GM21381 (cell line): ENCODE results near the gene CC2D2A.

ENCODE experiments used
- ATAC-seq: cut with Tn5 transposase; IDR thresholded peaks from one replicate; pipeline ENCODE4 v1.9.1; 2021; ENCODE audit warnings: mild to moderate bottlenecking, moderate library complexity; ENCODE audit not compliant: unreplicated experiment

The CC2D2A gene

DNA sequence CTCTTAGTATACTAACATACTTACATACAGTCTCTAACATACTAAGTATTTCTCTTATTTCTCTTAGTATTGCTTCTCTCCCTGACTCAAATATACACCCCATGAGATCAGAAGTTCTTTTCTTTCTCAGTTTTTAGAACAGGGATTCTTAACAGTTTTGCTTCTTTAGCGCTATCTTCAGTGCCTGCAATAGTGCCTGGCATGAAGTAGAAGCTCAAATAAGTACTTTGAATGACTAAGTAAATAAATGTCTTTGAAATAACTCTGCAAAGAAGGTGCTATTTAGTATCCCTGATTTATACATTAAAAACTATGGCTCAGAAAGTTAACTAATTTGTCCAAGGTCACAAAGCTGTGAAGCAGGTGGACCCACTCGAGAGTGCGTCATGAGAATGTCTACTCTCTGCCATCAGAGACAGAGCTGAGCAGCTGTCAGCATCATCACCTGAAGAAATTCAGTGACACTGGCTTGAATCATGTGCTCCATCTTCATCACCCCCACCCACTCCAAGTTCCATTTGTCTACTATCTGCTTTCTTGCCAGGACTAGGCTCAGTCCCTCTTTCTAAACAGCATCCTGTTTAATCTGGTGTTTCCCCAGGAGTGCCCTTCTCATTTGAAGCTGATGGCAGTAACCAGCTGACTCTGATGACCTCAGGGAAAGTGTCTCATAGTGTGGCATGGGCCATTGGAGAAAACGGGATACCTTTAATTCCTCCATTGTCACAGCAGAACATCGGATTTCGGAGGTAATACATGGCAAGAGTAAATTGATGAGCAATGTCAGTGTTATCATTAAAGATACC lies 83.1 kb downstream of the CC2D2A start:
- no peak for ATAC-seq

DNA sequence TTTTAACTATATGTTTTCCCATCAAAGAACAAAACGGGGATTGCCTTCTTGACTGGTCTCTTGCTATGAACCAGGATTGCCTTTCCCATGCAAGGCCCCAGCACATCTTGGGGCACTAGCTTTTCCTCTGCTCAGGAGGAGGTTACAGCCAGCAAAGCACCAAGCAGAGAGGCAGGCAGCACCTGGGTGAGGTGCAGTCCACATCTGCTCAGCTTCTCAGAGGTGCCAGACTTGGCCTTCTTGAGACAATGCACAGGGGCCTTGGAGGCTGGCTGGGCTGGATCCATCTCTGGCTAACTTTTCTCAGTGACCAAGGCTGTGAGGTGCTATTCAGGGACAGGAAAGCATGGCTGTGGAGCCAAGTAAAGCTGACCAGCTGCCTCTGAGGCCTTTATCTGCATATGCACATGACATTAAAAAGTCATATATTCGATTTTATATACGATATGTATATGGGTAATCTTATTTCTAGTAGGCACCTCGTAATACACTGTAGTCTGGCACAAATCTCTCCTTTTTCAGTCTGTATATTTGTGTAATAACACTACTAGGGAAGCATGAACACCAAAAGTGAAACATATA lies 86.9 kb downstream of the CC2D2A start:
- ATAC-seq: no peak

DNA sequence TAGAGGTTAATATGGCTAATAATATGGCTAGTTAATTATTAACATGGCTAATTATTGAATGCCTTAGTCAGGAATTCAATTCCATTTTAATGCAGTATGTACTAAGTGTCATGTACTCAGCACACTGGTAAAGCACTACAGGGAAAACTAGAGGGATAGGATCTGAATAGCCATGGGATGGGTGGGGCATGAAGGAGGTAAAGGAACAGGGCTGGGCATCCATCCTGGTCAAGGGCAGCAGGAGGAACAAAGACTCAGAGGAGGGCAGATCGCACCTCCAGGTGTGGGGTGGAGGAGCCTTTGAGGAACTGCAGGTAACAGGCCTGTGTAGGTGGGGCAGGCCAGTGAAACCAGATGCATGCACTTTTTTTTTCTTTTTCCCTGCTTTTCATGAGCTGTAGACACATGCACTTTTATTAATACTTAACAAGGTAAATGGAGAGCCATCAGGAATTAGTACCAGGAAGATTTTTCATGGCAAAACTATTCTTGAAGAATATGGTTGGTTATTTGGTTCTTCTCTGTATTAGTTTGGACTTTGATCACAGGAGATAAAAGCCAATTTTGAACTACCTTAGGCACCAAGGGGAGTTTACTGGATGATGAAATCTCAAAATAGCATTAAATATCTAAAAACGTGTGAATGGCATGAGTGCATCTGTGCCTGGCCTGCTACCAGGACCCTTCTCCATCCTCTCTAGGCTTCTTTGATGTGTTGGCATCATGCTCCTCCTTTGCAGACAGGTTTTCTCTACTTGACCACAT lies 88.3 kb downstream of the CC2D2A start:
- ATAC-seq: no peak

DNA sequence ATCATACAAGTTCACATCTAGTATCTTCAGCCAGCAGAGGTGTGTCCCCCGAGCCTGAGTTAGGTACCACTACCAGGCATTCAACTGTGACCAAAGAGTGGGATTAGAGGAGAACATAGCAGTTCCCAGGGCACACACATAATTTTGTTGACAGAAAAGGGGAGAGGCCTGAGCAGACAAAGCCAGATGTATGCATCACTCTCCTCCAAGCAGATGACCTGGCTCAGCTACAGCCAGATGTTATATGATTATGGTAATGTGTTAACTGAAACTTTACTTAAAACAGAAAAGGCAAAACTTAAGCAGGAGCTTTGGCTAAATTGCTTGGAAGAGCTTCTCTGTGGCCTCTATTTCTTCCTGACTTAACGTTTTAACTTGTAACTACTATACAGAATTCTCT lies 88.9 kb downstream of the CC2D2A start:
- no peak for ATAC-seq

DNA sequence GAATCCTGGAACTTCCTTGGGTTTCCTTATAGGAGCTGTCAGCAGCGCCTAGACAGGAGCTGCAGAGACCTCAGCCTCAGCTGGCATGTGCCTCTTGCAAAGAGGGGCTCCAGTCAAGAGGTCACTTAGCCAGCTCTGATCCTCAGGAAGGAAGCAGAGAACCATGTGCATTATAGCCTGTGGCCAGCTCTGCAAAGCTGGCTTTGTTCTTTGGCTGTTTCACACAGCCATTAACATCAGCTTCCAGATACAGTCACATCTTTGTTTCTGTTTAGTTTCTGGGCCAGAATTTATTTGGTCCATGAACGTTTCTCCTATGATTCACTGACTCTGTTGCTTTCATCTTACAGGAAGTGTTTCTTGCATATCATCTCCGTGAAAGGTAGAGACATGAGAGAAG lies 92.4 kb downstream of the CC2D2A start:
- no peak for ATAC-seq

DNA sequence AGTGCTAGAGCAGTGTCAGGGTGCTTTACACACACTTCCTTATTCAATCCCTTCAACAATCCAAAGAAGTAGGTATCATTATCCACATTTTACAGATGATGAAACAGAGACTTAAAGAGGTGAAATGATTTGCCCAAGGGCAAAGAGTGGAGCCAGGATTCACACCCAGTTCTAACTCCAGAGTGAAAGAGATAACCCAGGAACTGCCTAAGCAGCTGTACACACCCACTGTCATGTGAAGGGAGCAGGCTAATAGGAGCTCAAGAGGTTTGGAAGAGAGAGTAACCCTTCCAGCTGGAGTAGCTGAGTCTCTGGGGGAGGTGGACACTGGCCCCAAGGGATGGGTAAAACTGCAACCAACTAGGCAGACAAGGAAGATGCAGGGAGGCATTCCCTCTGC lies 92.9 kb downstream of the CC2D2A start:
- no peak for ATAC-seq

DNA sequence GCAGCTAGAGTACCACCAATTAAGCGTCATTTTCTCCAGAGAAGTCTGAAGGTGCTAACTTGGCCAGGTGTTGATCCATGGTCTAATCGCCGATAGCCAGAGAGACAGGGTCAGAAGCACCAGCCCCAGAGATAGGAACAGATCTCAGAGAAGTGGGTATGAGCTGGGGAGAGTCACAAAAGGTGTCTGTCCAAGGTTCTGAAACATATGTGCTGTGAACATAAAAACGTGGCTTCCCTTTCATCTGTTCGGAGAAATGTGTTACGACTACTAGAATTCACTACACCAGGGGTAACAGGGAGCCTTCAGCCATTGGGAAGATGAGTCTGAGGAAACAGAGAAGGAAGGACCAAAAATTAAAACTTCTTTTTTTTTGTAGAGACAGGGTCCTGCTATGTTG lies 94.2 kb downstream of the CC2D2A start:
- ATAC-seq: no peak

DNA sequence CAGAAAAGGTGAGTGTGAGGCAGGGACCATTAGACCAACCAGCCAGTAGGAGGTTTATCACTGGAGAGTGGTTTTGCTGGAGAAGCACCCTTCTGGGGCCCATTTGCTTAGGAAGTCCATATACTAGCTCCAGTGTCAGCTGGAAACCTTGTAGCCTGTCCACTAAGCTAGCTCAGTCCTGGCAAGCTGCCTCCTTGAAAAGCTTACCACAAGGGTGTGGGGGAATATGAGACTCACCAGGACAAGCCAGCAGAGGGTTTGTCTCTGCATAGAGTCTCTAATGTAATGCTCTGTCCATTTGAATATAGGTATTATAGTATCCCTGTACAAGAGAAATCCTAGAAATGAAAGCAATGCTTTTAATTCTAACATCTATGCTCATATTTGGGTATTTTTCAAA lies 99.1 kb downstream of the CC2D2A start:
- no peak for ATAC-seq

DNA sequence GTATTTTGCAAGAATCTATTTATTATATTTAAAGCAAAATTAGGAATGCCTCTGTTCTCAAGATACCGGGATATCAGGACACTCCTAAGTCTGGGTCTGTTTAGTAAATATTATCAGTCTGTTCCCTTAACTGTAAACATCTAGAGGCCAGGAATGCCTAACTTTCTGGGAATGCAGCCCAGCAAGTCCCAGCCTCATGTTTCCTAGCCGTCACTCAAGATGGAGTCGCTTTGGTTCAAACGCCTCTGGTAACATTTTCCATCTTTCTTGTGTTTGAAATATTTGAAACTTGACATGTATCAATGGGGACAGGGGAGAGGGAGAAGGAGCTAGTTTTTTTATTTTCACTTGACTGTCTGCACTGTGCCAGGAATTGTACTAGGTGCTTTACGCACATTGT lies 100.1 kb downstream of the CC2D2A start:
- ATAC-seq: no peak

DNA sequence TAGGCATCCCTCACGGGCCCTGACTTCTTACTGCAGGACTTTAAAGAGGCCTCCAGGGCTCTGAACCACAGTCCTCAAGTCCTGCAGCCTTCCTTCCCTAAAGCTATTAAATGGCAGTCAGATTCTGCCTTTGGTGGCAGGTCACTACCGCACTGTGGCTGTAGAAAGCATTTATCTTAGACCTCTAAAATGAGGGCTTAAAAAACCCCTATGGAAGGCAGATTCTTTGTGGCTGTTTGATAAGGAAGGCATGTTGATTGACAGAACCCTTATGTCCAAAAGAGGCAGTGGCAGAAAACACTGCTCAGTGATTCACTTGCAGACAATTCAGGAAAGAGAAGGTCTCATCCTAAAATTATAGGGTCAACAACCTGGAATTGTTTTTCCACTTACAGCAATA lies 106.3 kb downstream of the CC2D2A start:
- ATAC-seq: no peak

DNA sequence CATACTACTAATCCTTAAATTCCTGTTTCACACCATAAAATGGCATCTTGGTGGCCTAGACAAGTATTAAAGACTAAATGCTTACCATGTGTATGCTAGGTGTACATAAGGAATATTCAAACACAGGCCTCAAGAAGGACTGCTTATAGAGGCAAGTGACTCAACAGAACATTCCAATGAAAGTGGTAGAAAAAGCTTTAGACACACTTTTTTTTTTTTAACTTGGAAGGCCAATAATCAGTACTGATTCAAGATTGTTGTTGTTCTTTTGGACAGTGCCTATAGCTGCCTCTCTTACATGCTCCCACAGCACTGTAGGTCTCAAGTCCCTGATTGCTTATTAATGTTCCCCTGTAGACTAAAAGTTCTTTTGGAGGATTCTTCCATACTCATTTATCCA lies 107.8 kb downstream of the CC2D2A start:
- ATAC-seq: no peak

DNA sequence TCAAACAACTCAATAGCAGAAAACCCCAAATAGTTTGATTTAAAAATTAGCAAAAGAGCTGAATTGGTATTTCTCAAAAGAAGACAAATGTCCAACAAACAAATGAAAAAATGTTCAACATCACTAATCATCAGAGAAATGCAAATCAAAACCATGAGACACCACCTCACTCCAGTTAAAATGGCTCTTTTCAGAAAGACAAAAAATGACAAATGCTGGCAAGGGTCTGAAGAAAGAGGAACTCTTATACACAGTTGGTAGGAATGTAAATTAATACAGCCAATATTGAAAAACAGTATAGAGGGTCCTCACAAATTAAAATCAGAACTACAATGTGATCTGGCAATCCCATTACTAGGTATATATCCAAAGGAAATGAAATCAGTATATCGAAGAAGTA lies 115.1 kb downstream of the CC2D2A start:
- ATAC-seq: no peak

DNA sequence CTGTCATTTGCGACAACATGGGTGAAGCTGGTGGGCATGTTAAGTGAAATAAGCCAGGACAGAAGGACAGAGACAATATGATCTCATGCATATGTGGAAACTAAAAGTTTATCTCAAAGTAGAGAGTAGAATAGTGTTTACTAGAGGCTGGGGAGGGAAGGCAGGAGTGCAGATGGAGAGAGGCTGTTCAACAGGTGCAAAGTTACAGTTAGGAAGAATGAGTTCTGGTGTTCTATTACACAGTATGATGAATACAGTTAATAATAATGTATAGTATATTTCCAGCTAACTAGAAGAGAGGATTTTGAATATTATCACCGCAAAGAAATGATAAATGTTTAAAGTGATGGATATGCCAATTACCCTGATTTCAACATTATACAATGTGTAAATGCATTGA lies 115.6 kb downstream of the CC2D2A start:
- no peak for ATAC-seq

DNA sequence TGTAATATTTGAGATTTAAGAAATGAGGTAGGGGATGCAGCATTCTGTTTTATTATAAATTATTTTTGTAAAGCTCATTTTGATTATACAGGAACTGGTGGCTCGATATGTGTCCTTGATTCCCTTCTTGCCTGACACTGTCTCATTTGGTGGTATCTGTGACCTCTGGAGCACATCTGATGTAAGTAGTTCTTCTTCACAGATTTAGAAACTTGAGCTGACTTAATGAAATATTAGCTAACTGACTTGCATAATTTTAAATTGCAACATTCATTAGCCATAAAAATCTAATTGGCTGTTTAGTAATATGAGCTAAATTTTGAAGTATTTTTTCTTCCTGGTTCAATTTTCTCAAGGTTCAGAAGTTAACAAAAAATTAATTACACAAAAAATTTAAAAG lies 116.4 kb downstream of the CC2D2A start:
- ATAC-seq: no peak

DNA sequence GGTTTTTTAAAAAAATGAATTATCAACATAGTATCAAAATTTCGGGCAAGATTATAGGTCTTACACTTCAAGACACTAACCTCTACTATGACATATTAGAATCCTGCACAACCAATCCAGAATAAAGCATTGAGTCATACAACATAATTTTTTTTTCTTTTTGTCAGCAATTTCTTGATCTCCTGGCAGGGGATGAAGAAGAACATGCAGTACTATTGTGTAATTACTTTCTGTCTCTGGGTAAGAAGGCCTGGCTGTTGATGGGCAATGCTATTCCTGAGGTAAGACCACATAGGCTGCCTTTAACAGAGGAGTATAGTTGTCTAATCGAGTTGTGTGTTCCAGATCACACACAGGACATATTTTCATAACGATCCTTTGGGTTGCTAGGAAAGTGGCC lies 118.0 kb downstream of the CC2D2A start:
- ATAC-seq: no peak

DNA sequence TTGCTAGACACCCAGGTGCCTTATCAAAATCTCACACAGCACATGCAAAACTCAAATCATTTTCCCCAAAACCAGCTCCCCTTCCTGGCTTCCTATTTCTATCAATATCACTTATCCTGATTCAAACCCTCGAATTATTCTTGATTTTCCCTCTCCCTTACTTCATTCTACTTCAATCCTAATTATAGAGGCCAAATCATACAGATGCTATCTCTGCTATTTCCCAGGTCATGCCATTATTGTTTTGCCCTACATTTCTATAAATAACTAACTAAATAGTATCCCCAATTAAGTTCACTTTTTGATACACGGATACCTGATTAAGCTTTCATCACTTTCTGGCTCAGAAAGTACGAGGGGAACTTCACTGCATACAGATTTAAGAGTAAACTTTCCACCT lies 123.1 kb downstream of the CC2D2A start:
- no peak for ATAC-seq

DNA sequence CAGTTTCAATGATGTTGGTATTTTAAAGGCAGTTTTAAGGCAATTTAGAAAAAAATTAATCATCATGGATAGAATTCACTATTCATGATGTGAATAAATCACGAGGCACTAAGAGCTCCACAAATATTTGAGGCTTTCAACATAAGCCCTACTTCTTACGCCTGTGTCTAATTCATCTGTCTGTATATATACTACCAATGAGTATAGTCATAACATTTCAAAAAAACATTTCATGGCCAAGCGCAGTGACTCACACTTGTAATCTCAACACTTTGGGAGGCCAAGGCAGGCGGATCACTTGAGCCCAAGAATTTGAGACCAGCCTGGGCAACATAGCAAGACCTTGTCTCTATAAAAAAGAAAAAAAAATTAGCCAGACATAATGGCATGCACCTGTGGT lies 129.0 kb downstream of the CC2D2A start:
- no peak for ATAC-seq

DNA sequence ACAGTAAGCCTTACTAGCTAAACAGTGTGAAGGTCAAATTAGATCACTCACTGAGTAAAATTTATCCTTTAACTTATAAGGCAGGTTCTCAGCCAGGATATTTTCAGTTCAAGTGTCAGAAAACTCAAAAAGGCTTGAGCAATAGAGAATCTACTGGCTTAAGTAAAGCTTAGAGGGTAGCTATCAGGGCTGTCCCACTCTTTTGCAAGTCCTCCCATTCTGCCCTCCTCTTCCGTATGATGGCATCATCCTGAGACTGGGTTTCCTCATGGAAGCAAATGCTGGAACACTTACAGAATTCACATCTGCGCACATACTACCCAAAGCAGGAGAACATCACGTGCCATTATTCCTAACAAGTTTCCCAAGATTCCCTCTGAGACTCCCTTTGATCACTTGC lies 130.5 kb downstream of the CC2D2A start:
- ATAC-seq: no peak

DNA sequence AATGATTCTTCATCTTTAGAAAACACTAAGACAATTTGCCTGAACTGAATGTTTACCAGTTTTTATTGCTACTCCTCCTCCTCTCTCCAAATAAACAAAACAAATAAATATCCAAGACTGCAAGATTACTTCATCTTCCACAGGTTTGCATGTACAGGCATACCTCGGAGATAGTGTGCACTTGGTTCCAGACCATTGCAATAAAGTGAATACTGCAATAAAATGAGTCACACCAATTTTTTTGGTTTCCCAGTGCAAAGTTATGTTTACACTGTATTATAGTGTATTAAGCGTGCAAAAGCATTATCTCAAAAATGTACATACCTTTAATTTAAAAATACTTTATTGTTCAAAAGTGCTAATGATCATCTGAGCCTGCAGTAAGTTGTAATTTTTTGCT lies 132.2 kb downstream of the CC2D2A start:
- no peak for ATAC-seq

DNA sequence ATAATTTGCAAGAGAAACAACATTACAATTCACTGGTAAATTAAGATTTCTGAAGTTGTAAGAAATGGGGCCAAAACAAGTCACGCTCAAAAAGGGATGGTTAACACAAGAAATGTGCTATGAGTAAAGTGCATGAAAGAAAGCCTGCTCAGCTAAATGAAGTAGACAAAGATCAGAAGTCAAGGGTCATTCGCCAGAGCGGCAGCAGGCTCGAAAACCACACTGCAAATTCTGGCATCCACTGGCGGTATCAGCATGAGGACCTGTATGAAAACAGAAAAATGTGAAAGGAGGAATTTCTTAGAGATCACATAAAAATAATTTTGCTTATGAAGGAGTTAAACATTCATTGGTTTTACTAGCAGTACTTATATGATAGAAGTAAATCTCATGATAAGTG lies 135.9 kb downstream of the CC2D2A start:
- no peak for ATAC-seq

DNA sequence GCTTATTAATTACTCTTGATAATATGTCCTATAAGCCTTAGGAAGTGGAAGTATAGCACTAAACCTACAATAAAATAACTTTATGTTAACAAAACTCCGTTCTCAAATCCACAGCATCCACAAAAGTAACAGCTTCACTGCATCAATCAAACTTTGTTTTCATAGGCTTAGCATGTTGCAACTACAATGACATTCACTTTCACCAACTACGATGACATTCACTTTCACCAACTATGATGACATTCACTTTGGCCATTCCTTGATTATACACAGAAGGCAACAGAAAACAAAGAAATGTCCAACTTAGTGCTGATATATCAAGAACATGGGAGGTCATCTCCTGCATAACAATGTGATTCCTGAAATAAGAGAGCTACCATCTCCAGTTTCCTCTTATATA lies 141.2 kb downstream of the CC2D2A start:
- ATAC-seq: no peak

DNA sequence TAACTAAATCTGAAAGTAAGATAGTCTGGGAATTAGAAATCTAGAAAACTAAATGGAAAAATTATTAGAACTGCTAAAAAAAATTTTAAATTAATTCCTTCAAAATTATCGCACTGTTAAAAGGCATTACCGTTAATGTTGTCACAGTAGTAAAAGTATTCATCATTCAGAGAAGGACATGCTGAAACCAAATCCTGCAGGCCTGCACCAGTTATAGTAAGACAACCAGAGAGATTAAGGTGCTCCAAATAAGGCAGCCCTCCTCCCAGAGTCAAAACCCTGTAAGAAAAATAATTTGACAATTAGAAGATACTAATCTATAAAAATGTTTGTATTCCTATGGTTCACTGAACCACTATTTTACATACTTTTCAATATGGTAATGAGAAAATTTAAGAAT lies 142.5 kb downstream of the CC2D2A start:
- no peak for ATAC-seq
